PC-9 (cell line): ENCODE measurements around the gene MBP.

ENCODE experiments used
- EZH2 ChIP-seq: fragments of 200-600 bp; sonication (generic); IDR thresholded peaks from 2 replicates; pipeline ENCODE4 v1.8.0; 2017; ENCODE audit warnings: antibody characterized with exemption, low read depth
- TF ChIP-seq, protein P1 (sequence below): fragments of 200-600 bp; sonication (generic); conservative IDR thresholded peaks from 2 replicates; pipeline ENCODE4 v1.6.1; 2017; ENCODE audit warnings: mixed run types, antibody characterized with exemption, mild to moderate bottlenecking, moderate library complexity

DNA sequence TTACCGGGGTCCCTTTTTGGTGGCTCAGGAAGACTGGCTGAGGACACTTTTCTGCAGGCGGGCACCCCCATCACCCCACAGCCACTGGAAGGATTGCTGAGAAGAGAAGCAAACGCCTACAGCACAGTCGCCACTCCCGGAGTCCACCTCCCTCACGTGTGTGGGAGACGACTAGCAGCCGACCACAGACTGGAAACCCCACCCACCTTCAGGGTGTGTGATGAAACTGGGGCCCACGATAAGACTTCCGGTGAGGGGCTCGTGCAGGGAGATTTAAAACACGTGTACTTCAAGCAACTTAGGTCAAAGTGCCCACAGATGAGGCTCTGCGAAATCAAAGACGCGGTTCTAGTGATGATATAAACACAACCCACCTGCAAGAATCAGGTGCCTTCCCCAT lies 26.3 kb downstream of the MBP start:
- no peak for TF ChIP-seq EZH2
- TF ChIP-seq, protein P1, sequence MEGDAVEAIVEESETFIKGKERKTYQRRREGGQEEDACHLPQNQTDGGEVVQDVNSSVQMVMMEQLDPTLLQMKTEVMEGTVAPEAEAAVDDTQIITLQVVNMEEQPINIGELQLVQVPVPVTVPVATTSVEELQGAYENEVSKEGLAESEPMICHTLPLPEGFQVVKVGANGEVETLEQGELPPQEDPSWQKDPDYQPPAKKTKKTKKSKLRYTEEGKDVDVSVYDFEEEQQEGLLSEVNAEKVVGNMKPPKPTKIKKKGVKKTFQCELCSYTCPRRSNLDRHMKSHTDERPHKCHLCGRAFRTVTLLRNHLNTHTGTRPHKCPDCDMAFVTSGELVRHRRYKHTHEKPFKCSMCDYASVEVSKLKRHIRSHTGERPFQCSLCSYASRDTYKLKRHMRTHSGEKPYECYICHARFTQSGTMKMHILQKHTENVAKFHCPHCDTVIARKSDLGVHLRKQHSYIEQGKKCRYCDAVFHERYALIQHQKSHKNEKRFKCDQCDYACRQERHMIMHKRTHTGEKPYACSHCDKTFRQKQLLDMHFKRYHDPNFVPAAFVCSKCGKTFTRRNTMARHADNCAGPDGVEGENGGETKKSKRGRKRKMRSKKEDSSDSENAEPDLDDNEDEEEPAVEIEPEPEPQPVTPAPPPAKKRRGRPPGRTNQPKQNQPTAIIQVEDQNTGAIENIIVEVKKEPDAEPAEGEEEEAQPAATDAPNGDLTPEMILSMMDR: no peak
